Type B pancreatic cell (in vitro differentiated cells): ENCODE data around the gene CEP112. TPM values are rescaled to one million over a fixed set of nuclear protein-coding genes. Genes with fewer than 3 reads are reported as not detected.

Experiments
- DNase-seq: peaks from one replicate; pipeline ENCODE4 v3.0.0; 2021; ENCODE audit warnings: mixed read lengths; ENCODE audit not compliant: unreplicated experiment; ENCODE audit errors: extremely low spot score
- H3K27ac Mint-ChIP-seq: 2 replicates; pipeline ENCODE4 v1.8.0; 2021; ENCODE audit warnings: mild to moderate bottlenecking, mixed read lengths
- H3K27me3 Mint-ChIP-seq: 2 replicates; pipeline ENCODE4 v1.8.0; 2021; ENCODE audit warnings: mixed read lengths
- H3K36me3 Mint-ChIP-seq: 2 replicates; pipeline ENCODE4 v1.8.0; 2021; ENCODE audit warnings: mixed read lengths
- H3K4me1 Mint-ChIP-seq: one replicate; pipeline ENCODE4 v1.8.0; 2021; ENCODE audit warnings: mixed read lengths; ENCODE audit not compliant: unreplicated experiment
- H3K4me3 Mint-ChIP-seq: 2 replicates; pipeline ENCODE4 v1.8.0; 2021; ENCODE audit warnings: mild to moderate bottlenecking, mixed read lengths
- H3K9me3 Mint-ChIP-seq: 2 replicates; pipeline ENCODE4 v1.8.0; 2021; ENCODE audit warnings: mixed read lengths
- total RNA-seq: library from RNA; stranded (reverse); gene quantifications from 2 replicates; pipeline ENCODE4 v1.2.1, GENCODE V29; 2021; ENCODE audit warnings: low replicate concordance
- TF ChIP-seq, protein P1 (sequence below): fragments of 200-600 bp; sonication (generic); conservative IDR thresholded peaks from 2 replicates; pipeline ENCODE4 v1.5.0; 2021; ENCODE audit warnings: antibody characterized with exemption, mild to moderate bottlenecking

Gene CEP112
- total RNA-seq, 1 donor from 2014 or later: 18.0 TPM

DNA sequence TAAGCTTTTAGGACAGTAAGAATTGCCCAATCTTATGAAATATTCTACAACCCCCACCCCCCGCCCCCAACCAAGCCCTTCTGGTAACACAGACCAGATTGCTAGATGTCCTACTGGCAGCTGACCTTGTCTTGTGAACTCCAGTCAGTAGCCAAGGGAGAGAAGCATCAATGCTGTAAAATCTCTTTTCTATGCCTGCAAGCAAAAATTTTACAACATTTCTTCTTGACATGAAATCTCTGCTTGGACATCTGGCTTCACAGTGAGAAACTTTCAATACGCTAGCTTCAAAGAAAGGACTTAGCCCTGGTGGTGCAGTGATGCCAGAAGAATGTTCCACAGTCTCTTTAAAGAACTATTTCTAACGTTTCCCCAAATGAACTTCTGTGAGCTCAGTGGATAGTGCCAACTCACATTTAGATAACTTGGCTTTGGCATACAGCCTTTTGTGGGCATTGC lies 461.2 kb downstream of the CEP112 start:
- no peak for DNase-seq
- H3K4me3 Mint-ChIP-seq: no peak overlapping the region
- H3K36me3 Mint-ChIP-seq: peaks cover 6% of the 10 kb centered on the region
- H3K27me3 Mint-ChIP-seq: no peaks in the 10 kb centered on the region
- TF ChIP-seq, protein P1, sequence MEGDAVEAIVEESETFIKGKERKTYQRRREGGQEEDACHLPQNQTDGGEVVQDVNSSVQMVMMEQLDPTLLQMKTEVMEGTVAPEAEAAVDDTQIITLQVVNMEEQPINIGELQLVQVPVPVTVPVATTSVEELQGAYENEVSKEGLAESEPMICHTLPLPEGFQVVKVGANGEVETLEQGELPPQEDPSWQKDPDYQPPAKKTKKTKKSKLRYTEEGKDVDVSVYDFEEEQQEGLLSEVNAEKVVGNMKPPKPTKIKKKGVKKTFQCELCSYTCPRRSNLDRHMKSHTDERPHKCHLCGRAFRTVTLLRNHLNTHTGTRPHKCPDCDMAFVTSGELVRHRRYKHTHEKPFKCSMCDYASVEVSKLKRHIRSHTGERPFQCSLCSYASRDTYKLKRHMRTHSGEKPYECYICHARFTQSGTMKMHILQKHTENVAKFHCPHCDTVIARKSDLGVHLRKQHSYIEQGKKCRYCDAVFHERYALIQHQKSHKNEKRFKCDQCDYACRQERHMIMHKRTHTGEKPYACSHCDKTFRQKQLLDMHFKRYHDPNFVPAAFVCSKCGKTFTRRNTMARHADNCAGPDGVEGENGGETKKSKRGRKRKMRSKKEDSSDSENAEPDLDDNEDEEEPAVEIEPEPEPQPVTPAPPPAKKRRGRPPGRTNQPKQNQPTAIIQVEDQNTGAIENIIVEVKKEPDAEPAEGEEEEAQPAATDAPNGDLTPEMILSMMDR: no peak
- H3K4me1 Mint-ChIP-seq: no peaks in the 10 kb centered on the region
- no peak overlapping the region for H3K27ac Mint-ChIP-seq
- peaks cover 6% of the 10 kb centered on the region for H3K9me3 Mint-ChIP-seq

- DNase-seq: no peak
- Mint-ChIP-seq H3K27me3 (no peaks in the 10 kb centered on the region), H3K4me1 (no peaks in the 10 kb centered on the region), H3K36me3 (peaks cover 6% of the 10 kb centered on the region), H3K27ac (no peak overlapping the region), H3K9me3 (peaks cover 6% of the 10 kb centered on the region), H3K4me3 (no peak overlapping the region)
- TF ChIP-seq, protein P1: no peak
Measured at GRCh38 chr17:65729207-65729606, 462.7 kb downstream of the CEP112 start.

- Mint-ChIP-seq H3K4me3 (no peak overlapping the region), H3K27me3 (no peaks in the 10 kb centered on the region), H3K4me1 (peaks cover 8% of the 10 kb centered on the region), H3K27ac (no peak overlapping the region), H3K36me3 (peaks cover 3% of the 10 kb centered on the region), H3K9me3 (peaks cover 6% of the 10 kb centered on the region)
- DNase-seq: no peak
- TF ChIP-seq, protein P1: no peak
Measured at GRCh38 chr17:65727832-65728231, 464.1 kb downstream of the CEP112 start.

- no peaks in the 10 kb centered on the region for H3K36me3 Mint-ChIP-seq
- peaks cover 6% of the 10 kb centered on the region for H3K9me3 Mint-ChIP-seq
- H3K4me3 Mint-ChIP-seq: no peak overlapping the region
- H3K27ac Mint-ChIP-seq: no peak overlapping the region
- peaks cover 8% of the 10 kb centered on the region for H3K4me1 Mint-ChIP-seq
- TF ChIP-seq, protein P1: no peak
- DNase-seq: no peak
- no peaks in the 10 kb centered on the region for H3K27me3 Mint-ChIP-seq
Measured at GRCh38 chr17:65727246-65727645, 464.7 kb downstream of the CEP112 start.

GRCh38 chr17:65723431-65724151 lies 468.3 kb downstream of the CEP112 start:
- DNase-seq: no peak
- no peaks in the 10 kb centered on the region for H3K27me3 Mint-ChIP-seq
- H3K27ac Mint-ChIP-seq: no peak overlapping the region
- TF ChIP-seq, protein P1: no peak
- no peak overlapping the region for H3K4me3 Mint-ChIP-seq
- no peaks in the 10 kb centered on the region for H3K9me3 Mint-ChIP-seq
- H3K4me1 Mint-ChIP-seq: peaks cover 19% of the 10 kb centered on the region
- no peaks in the 10 kb centered on the region for H3K36me3 Mint-ChIP-seq
